ENCODE results near the gene IKBKE.

The IKBKE gene

DNA sequence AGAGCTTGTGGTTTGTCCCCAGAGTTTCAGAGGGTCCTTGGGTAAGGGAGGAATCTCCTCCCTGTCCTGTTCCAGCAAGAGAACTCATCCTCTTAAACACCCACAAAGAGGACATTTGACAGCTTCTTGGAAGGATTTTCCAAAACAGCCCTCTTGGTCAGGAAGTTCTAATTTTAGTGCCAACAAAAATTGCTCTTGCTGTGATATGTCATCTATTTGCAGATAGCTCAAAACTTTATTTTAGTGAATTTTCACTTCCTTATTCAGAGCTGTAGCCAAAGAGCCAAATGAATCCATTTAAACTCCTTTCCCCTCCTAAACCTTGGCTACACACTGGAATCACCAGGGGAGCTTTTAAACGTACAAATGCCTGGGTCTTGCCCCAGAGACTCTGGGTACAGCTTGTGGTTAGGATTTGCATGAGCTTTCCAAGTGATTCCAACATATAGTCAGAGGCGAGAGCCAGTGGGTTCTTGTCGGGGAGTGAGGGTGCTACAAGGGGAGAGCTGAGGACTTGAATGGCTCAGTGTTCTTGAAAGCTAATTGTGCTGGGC, 25.3 kb downstream of the IKBKE start:
- no peak for DNase-seq (ENCODE audit: low read depth in 2 of 2)

DNA sequence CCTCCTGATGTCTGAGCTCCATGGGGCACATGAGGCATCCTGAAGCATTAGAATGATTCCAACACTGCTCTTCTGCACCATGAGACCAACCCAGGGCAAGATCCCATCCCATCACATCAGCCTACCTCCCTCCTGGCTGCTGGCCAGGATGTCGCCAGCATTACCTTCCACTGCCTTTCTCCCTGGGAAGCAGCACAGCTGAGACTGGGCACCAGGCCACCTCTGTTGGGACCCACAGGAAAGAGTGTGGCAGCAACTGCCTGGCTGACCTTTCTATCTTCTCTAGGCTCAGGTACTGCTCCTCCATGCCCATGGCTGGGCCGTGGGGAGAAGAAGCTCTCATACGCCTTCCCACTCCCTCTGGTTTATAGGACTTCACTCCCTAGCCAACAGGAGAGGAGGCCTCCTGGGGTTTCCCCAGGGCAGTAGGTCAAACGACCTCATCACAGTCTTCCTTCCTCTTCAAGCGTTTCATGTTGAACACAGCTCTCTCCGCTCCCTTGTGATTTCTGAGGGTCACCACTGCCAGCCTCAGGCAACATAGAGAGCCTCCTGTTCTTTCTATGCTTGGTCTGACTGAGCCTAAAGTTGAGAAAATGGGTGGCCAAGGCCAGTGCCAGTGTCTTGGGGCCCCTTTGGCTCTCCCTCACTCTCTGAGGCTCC, 26.0 kb downstream of the IKBKE start:
- no peak for DNase-seq (ENCODE audit: low read depth in 2 of 2)

DNA sequence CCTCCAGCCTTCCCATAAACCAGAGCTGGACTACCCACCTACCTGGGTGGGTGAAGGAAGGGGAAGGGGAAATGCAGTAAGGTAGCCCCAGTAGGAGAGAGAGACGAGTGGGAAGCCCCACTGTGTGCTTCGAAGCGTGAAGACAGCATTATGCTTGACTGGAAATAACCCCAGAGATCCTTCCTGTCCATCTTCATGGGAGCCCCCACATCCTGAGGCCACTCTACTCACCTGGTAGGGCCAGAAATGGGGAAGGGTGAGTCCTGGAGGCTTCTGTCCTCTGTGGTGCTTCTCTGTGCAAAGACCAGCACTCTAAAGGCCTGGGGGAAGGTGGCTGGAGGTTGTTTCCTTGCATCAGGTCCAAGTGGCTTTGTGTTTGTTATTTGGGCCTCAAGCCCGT, 27.1 kb downstream of the IKBKE start:
- no peak for DNase-seq (ENCODE audit: low read depth in 2 of 2)

DNA sequence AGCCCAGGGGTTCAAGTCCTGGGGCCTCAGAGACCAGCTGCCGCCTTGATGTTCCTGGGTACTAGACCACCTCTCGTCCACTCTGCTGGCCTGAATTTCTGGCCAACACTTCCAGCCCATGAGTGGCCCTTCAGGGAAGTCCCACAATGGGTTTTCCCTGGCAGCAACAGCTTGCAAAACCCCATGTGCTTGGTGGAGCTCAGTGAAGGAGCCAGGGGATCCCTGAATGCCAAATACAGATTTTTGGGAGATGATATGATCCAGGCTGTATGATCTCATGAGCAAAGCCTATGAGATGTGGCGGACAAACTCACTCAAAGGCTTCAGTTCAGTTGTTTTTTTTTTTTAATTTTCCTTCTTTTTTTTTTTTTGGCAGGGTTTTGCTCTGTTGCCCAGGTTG, 27.5 kb downstream of the IKBKE start:
- DNase-seq (ENCODE audit: low read depth in 2 of 2), result no peak

DNA sequence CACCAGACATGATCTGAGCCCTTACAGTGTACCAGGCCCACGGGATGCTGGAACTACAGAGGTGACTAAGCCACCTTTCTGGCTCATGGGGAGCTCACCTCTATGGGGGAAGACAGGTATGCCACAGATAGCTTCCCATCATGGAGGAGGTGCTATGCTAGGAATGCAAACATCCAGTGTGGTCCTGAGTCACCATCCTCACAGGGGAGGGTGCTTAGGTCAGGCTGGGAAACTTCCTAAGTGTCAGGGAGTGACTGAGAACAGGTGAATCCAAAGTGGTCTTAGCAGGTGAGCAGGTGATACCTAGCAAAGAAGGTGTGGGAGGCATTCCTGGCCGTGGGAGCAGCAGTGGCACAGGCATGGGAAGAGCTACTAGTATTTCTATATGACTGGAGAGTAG, 28.4 kb downstream of the IKBKE start:
- no peak for DNase-seq (ENCODE audit: low read depth in 2 of 2)

DNA sequence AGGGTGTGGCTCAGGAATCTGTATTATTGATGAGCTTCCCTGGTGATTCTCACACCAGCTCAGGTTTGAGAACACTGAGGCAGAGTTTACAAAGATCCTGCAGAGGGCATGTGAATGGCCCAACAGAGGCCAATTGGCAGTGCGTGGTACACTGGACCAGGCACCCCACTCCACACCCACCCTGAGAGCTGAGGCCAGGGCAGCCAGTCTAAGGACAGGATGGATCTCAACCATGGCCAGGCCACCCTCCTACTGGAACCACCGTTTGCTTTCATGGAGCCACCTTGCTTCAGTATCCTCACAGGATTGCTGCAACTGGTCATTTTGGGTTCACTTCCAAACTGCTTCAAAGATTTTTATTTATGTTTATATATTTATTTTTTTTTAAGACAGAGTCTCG, 29.8 kb downstream of the IKBKE start:
- no peak for DNase-seq (ENCODE audit: low read depth in 2 of 2)

DNA sequence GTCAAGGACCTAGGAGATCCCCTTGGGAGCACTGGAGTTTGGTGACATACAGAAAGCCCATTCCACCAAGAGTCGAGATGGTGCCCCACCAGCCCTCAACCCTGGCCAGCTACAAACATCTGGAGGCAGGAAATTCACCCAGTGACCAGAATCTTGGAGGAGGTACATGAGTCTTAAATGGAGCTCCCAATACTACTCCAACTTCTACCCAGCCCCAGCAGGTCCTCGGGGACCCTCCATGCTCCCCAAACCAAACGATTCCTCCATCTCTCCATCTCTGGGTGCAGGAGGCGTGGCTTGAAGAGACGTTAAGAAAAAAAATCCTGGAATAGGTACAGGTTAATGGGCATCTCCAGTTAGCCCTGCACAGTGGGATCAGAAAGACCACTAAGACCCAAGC, 31.6 kb downstream of the IKBKE start:
- DNase-seq (ENCODE audit: low read depth in 2 of 2), result no peak

DNA sequence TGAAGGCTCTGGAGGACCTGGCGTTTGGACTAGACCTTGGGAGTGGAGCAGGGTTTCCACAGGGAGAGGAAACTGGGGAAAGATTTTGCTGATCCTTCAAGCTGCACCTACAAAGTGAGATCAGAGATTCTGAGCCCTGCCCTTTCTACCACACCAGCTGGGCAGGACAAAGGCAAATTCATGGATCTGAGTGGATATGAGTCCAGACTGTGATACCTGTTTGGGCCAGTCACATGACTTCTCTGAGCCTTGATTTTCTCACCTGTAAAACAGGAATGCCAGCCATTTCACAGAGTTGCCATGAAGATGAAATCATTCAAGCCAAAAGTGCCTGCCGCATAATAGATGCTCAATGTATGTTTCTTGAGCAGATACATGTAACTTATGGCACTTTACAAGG, 32.1 kb downstream of the IKBKE start:
- no peak for DNase-seq (ENCODE audit: low read depth in 2 of 2)

DNA sequence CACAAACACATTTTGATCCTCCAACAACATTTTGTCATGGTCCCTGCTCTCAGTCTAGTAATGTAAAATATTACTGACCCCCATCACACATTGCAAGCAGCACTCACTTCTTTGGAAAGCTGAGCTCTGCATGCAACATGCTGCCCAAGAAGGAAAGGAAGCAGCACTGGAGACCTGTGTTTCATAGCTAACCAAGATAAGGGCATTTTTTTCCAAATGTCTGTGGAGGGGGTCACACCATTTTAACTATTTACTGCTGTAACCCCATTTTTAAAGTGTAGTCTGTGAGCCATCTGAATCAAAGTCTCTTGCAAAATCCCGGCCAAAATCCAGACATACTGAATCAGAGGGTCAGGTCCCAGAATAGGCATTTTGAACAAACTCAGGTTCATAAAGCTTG, 32.5 kb downstream of the IKBKE start:
- DNase-seq (ENCODE audit: low read depth in 2 of 2), result no peak

DNA sequence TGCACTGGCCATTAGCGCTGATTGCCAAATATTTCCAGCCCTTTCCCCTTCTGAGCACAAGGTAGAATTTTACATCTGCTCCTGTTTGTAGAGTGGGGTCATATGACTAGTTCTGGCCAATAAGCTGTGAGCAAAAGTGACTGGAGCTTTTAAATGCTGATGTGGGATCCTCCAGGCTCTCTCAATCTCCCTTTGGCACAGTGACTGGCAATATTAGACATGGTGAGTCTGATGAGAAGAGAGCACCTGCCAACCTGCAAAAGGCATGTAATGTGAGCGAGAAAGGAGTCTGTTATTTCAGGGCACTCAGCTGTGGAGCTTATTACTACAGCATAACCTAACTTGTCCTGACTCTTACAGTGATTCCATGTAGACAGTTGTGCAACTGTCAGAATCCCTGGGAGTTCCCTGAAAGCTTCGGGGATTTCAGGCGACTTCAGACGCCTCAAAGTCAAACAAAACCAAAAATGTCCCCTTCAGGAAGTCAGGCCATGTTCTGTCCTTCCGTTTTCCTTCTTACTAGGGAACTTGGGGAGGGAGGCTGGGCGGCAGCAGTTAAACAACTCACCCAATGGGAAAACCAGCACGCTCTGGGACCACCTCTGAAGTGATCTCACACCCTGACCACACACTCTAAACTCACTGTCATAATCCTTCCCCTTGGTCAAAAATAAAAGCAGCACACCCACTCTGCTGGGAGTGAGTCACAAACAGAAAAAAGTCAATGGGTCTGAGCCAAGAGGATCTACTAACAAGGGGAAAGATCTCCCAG, 33.5 kb downstream of the IKBKE start:
- DNase-seq (ENCODE audit: low read depth in 2 of 2), result peak in 1 of 2 experiments; percentile 57

DNA sequence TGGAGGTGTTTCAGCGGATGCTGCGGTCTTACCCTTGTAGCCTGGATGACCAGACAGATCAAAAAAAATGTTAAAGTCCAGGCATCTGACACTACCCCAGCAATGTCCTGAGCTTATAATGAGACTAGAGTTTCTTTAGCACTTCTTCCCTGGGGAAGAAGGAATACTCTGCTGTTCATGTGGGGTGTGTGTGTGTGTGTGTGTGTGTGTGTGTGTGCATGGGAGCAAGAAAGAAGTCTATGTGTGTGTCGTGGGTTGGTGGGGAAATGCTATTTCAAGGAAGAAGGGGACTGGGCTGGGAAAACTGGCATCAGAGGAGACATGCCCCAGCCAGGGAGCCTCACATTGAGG, 34.1 kb downstream of the IKBKE start:
- DNase-seq (ENCODE audit: low read depth in 2 of 2), result no peak

DNA sequence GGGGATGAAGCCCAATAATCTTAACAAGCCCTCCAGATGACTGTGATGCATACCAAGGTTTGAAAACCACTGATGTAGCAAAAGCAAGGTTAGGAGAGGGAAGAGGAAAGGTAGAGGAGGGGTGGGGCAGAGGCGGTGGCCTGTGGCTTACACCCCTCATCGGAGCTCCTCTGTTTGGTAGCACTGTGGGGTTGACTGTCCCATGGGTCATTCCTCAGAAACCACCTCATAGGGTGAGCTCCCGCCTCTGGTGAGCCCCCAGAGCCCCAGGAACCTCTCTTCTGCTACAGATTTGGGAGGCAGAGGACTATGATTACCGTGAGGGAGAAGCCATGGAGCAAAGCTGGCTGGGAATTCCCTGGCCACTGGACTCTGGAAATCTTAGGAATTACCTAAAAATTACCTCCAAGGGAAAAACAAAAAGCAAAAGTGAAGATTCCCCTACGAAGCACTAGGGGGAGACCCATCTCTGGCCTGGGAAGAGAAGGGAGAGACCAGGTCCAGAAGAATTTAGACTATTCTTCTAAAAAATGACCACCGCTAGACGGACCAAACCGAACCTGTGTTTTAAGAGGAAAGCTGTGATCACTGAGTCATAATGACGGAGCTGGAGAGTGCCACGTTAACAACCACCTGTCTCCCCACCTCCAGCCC, 35.6 kb downstream of the IKBKE start:
- DNase-seq (ENCODE audit: low read depth in 2 of 2), result no peak

DNA sequence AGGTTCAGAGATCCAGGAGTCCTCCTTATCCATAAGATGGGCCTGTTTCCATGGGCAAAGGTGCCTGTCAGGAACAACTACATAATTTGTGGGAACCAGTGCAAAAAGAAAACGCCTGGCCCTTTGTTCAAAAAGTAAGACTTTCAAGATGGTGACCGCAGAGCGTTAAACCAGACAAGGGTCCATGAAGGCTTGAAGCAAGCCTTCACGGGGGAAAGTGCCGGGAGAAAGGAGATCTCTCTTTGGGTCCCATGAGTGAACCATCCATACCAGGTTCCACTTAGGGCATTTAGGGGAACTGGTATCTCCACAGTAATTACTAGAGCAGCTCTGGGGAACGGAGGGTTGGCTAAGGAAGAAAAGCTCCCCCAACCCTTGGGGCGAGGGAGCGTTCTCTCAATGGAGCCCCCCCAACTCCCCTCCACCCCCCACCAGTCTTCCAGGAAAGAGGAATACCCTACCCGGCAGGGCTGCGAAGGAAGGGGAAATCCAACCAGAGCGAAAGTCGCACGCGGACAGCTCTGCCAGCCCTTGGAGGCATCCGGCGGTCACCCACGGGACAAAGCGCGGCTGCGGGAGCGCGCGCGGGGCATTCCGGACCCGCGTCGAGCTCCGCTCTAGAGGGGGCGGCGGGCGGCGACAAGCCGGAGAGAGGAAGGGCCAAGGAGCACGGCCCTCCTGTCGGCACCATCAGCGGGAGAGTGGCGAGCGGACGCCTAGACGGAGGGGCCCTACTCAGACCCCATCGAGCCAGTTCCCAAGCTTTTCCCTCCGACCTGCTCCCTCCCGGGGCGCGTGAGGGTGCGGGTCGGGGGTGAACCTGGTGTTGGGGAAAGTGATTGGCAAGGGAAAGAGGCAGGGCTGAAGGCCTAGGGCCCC, 36.4 kb downstream of the IKBKE start:
- DNase-seq (ENCODE audit: low read depth in 2 of 2), result no peak

DNA sequence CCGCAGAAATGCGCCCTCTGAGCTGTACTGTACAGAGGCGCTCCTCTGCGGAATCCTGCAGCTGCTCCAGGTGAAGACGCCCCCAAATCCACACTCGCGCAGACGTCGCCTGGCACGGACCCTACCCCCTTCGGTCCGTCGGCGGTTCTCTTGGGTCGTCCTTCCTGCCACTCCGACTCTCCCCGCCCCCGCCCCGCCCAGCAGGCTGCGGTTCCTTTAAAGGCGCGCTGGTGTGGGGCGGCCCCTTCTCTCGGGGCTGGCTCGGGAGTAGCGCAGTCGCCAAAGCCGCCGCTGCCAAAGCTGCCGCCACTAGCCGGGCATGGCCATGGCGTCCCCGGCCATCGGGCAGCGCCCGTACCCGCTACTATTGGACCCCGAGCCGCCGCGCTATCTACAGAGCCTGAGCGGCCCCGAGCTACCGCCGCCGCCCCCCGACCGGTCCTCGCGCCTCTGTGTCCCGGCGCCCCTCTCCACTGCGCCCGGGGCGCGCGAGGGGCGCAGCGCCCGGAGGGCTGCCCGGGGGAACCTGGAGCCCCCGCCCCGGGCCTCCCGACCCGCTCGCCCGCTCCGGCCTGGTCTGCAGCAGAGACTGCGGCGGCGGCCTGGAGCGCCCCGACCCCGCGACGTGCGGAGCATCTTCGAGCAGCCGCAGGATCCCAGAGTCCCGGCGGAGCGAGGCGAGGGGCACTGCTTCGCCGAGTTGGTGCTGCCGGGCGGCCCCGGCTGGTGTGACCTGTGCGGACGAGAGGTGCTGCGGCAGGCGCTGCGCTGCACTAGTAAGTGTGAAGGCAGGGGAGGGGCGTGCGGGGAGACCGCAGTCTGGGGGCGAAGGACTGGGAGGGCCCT, 37.2 kb downstream of the IKBKE start, which contains the start of gene RASSF5:
RASSF5 (plus strand) TSS at position 248 of the 846 bp plus-strand sequence; CDS start at position 320, 72 bp downstream.
- DNase-seq (ENCODE audit: low read depth in 2 of 2), result peak; percentile 72 to 87

DNA sequence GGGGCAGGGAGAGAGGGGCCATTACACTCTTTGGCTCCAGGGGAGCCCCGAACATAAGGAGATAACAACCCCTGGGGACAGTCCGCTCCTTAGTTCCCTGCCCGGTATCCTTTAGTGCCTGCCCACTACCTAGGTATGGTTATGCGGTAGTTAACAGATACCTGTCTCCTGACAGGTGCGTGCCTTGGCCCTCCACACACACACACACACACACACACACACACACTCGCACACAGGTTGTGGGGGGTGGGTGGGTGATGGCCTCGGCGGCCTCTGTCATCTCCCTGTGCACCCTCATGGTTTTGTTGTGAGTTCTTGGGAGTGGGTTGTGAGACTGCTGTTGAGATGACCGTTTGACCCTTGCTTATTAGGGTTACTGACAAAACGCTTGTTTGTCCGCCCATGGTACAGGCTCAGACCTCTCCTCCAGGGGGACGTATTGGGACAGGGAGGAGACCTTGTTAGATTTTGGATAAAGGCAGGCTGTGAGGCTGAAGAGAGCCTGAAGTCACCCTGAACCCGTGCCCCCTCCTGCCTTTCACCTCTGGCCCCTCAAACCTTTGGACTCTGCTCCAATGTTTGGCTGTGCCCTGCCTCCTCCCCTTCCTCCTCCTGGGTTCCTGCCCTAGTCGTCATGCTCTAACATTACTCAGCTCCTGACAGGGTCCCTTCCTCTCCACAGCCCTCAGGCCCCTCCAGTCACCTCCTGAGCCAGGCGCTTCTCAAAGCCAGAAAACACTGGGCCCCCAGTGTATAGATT, 38.0 kb downstream of the IKBKE start:
- no peak for DNase-seq (ENCODE audit: low read depth in 2 of 2)

DNA sequence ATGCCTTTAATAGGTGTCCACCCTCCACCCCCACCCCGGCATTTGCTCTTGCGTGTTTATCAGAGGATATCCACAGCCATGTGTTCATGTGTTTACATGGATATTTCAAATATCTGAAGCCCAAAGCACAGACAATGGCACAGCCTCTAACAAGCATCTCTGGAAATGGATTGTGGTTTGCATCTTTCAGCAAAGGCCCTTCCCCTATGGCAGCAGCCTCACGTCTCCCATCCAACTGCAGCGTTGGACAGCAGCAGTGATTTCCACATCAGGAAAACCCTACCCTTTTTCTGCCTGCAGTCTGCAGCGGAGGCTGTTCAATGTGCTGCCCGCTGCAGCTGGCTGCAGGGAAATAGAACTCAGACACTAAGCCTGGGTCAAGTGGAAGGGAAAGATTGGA, 38.7 kb downstream of the IKBKE start:
- DNase-seq (ENCODE audit: low read depth in 2 of 2), result no peak

DNA sequence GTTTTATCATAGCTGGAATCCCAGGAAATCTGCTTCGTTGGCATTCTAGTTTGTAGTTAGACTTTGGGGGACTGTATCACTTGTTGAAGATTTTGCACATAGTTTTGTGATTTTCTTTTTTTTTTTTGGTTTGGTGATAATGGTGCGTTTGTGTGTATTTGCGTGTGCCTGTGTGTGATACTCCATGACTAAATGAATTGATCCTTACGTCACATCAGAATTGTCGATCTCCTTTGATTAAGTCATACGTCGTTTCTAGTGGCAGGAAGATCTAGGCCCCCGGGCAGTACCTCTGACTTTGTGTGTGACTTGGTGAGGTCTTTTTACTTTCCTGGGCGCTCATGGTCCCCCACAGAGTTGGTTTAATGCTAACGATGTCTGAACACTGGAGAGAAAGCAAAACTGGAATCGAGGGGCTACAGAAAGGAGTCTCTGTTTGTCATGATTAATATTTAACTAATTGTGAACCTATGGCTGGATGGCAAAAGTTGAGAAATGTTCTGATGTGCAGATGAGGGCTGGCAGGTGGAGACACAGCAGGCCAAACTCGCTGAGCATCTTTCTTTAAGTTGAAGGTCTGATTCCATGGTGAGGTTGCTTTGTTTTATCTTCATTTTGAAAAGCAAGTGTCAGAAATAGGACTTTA, 39.5 kb downstream of the IKBKE start:
- no peak for DNase-seq (ENCODE audit: low read depth in 2 of 2)

DNA sequence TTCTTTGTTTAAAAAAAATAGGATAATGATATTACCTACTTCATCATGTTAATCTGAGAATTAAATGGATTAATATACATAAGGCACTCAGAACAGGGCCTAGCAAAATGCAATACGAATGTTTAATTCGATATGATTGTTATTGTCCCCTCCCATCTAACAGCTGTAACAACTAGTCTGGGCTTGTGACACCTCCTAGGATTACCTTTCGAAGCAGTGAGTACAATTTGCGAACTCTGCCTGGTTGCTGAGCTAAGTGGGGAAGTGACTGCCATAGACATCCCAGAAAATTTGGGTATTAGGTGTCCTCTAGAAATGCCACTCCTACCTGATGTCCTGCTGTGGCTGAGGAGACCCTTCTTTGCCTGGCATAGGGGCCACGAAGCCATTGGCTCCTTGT, 40.1 kb downstream of the IKBKE start:
- no peak for DNase-seq (ENCODE audit: low read depth in 2 of 2)

DNA sequence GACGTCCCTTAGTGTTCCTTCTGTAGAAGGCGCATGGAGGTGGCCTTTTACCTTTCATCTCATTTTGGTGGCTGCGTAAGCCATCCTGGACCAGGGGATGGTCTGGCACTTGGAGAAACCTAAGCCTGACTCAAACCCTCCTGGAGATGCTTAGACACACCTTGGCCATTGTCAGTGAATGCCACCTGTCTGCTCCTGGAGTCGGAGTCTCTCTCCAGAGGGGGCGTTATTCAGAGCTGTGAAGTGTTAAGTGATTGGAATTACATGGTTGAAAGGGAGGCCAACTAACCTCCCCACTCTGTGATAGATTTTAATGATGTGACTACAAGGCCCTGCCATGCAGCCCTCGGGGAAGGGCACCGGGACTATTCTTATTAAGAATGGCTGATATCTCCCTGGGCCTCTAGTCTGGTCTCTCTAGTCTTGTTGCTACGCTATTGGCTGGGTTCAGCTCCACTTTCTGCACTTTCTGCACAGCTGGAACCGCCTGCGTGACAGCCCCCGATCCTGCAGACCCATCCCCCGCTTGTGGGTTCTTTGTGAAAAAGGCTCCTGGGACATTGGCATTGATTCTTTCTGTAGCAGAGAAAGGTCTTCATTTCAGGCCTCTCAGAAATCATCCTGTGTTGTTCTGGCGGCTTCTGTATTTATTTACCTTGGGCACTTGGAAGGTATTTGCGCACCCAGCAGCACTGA, 41.2 kb downstream of the IKBKE start:
- DNase-seq (ENCODE audit: low read depth in 2 of 2), result no peak

Data from stimulated activated CD4-positive, alpha-beta T cell treated with anti-CD3 and anti-CD28 coated beads, Interleukin-12 subunit alpha, Interleukin-12 subunit beta, amount 100 ng/mL, for 24 hours (primary cell).